HepG2 (cell line): ENCODE measurements around the gene CCN2. TPM values are rescaled to one million over a fixed set of nuclear protein-coding genes. Genes with fewer than 3 reads are reported as not detected.

Source experiments
- ARID2 ChIP-seq: sonication (generic); formaldehyde crosslinking; IDR thresholded peaks from 2 replicates; pipeline ENCODE4 v1.8.1; 2022; ENCODE audit warnings: mild to moderate bottlenecking, missing genetic modification reagents, borderline replicate concordance
- BCL3 ChIP-seq: sonication (generic); formaldehyde crosslinking; IDR thresholded peaks from 2 replicates; pipeline ENCODE4 v1.5.1; 2020; ENCODE audit warnings: mild to moderate bottlenecking, missing genetic modification reagents, moderate library complexity
- HMGA1 ChIP-seq: sonication (generic); formaldehyde crosslinking; conservative IDR thresholded peaks from 2 replicates; pipeline ENCODE4 v1.4.0; 2020; ENCODE audit warnings: missing genetic modification reagents
- IRF1 ChIP-seq: sonication (generic); formaldehyde crosslinking; IDR thresholded peaks from 2 replicates; pipeline ENCODE4 v1.4.0; 2020; ENCODE audit warnings: low read depth, mild to moderate bottlenecking, missing genetic modification reagents
- KDM4B ChIP-seq: sonication (generic); formaldehyde crosslinking; IDR thresholded peaks from 2 replicates; pipeline ENCODE4 v1.4.0; 2020; ENCODE audit warnings: missing genetic modification reagents
- KMT2A ChIP-seq: sonication (generic); formaldehyde crosslinking; IDR thresholded peaks from 2 replicates; pipeline ENCODE4 v1.4.0; 2020; ENCODE audit warnings: missing genetic modification reagents
- MTERF4 ChIP-seq: sonication (generic); formaldehyde crosslinking; IDR thresholded peaks from 2 replicates; pipeline ENCODE4 v1.8.0; 2023; ENCODE audit warnings: mild to moderate bottlenecking, missing genetic modification reagents
- MYC ChIP-seq: sonication (generic); formaldehyde crosslinking; IDR thresholded peaks from 2 replicates; pipeline ENCODE4 v1.9.0; 2021; ENCODE audit warnings: missing genetic modification reagents, borderline replicate concordance
- PBX3 ChIP-seq: sonication (generic); formaldehyde crosslinking; IDR thresholded peaks from 2 replicates; pipeline ENCODE4 v1.8.1; 2023; ENCODE audit warnings: missing genetic modification reagents, inconsistent platforms, borderline replicate concordance
- PLSCR1 ChIP-seq: sonication (generic); formaldehyde crosslinking; IDR thresholded peaks from 2 replicates; pipeline ENCODE4 v1.5.0; 2020; ENCODE audit warnings: missing genetic modification reagents, mild to moderate bottlenecking, borderline replicate concordance
- RBAK ChIP-seq: sonication (generic); formaldehyde crosslinking; IDR thresholded peaks from 2 replicates; pipeline ENCODE4 v1.5.1; 2020; ENCODE audit warnings: mild to moderate bottlenecking, missing genetic modification reagents
- SIN3B ChIP-seq: fragments of 150-350 bp; IDR thresholded peaks from 2 replicates; pipeline ENCODE4 v1.6.1; 2014; ENCODE audit warnings: low read length
- SYNCRIP ChIP-seq: fragments of 200-400 bp; formaldehyde crosslinking; IDR thresholded peaks from 2 replicates; pipeline ENCODE4 v1.6.1; 2018; ENCODE audit warnings: mild to moderate bottlenecking, low read depth, low read length; ENCODE audit not compliant: insufficient read depth
- TIGD3 ChIP-seq: sonication (generic); formaldehyde crosslinking; IDR thresholded peaks from 2 replicates; pipeline ENCODE4 v1.5.1; 2020; ENCODE audit warnings: mild to moderate bottlenecking, missing genetic modification reagents, borderline replicate concordance
- TMF1 ChIP-seq: sonication (generic); formaldehyde crosslinking; IDR thresholded peaks from 2 replicates; pipeline ENCODE4 v1.8.1; 2022; ENCODE audit warnings: low read depth, missing genetic modification reagents
- ZBTB25 ChIP-seq: IDR thresholded peaks from 2 replicates; pipeline ENCODE4 v1.6.1; 2018; ENCODE audit warnings: missing genetic modification reagents
- ZNF180 ChIP-seq: sonication (generic); formaldehyde crosslinking; IDR thresholded peaks from 2 replicates; pipeline ENCODE4 v1.4.0; 2020; ENCODE audit warnings: low read depth, missing genetic modification reagents, borderline replicate concordance
- ZNF740 ChIP-seq: sonication (generic); formaldehyde crosslinking; IDR thresholded peaks from 2 replicates; pipeline ENCODE4 v1.4.0; 2020; ENCODE audit warnings: missing genetic modification reagents
- ZNF792 ChIP-seq: IDR thresholded peaks from 2 replicates; pipeline ENCODE4 v1.6.1; 2016
- ZSCAN29 ChIP-seq: sonication (generic); formaldehyde crosslinking; conservative IDR thresholded peaks from 2 replicates; pipeline ENCODE4 v1.4.0; 2020; ENCODE audit warnings: mild to moderate bottlenecking, missing genetic modification reagents
- polyA plus RNA-seq, 8 experiments: library from polyadenylated mRNA; depleted of rRNA in 3 of 8; stranded (reverse) in 7 of 8; unstranded in 1 of 8; fragments of >200 nt; fragmentation: Illumina TruSeq in 4 of 8; extraction: Trizol in 4 of 8; gene quantifications; 2 replicates each; pipeline versions ENCODE4 v1.2.1 to v1.2.3, GENCODE V29; 2011 to 2016; ENCODE audit warnings: low read depth in 4 of 8, missing spikeins in 1 of 8, mixed read lengths in 1 of 8; ENCODE audit not compliant: insufficient read depth in 1 of 8
- total RNA-seq, 5 experiments: library from RNA; depleted of rRNA; stranded (reverse); fragments of >200 nt; fragmentation: Illumina TruSeq; extraction: Trizol; gene quantifications; 2 replicates each; pipeline ENCODE4 v1.2.3, GENCODE V29; 2016; ENCODE audit warnings: low read depth in 1 of 5

CCN2 gene
- total and polyA plus RNA-seq, 2 of the 13 experiments (the other 11 are each of a cell fraction or from before 2014, with no cell fraction given): 34.7 to 316 TPM

- TF ChIP-seq IRF1 (CRISPR knock-in tag) (no peak), MYC (no peak), RBAK (CRISPR knock-in tag) (peak; percentile 15; the same call in 1 of the 2 replicates), ZNF792 (CRISPR knock-in tag) (peak; percentile 18; the same call in 1 of the 2 replicates), HMGA1 (CRISPR knock-in tag) (no peak), ZNF740 (no peak), ARID2 (CRISPR knock-in tag) (no peak), TMF1 (no peak), SIN3B (no peak), TIGD3 (CRISPR knock-in tag) (no peak), KDM4B (CRISPR knock-in tag) (peak; percentile 46; the same call in 1 of the 2 replicates), ZNF180 (CRISPR knock-in tag) (no peak), MTERF4 (no peak), PLSCR1 (no peak), PBX3 (CRISPR knock-in tag) (no peak), ZBTB25 (CRISPR knock-in tag) (peak; percentile 94; the same call in 1 of the 2 replicates), BCL3 (CRISPR knock-in tag) (peak; percentile 51; the same call in 1 of the 2 replicates), KMT2A (CRISPR knock-in tag) (peak; percentile 53; the same call in 1 of the 2 replicates), SYNCRIP (no peak), ZSCAN29 (CRISPR knock-in tag) (no peak; the same call in 1 of the 2 replicates)
These were observed 29.8 kb upstream of the CCN2 start (continued) for GRCh38 chr6:131980791-131981623.
